Neural progenitor cell (in vitro differentiated cells): Measurements from ENCODE around the gene XPC. TPM values are rescaled to one million over a fixed set of nuclear protein-coding genes. Genes with fewer than 3 reads are reported as not detected.

Experiments
- DNase-seq: peaks from one replicate; pipeline ENCODE4 v3.0.0-alpha.2; 2016; ENCODE audit warnings: low spot score
- H2AFZ ChIP-seq: fragments of 200-600 bp; sonication (generic); replicated peaks from 2 replicates; pipeline ENCODE4 v1.6.1; 2016; ENCODE audit warnings: antibody characterized with exemption
- H3F3A ChIP-seq: fragments of 200-600 bp; sonication (generic); 2 replicates; pipeline ENCODE4 v1.6.1; 2016; ENCODE audit warnings: antibody characterized with exemption, low read depth
- H3K27ac ChIP-seq: fragments of 200-600 bp; sonication (generic); 2 replicates; pipeline ENCODE4 v1.5.1; 2016; ENCODE audit warnings: mild to moderate bottlenecking
- H3K27me3 ChIP-seq: fragments of 200-600 bp; sonication (generic); 2 replicates; pipeline ENCODE4 v1.6.1; 2016; ENCODE audit warnings: mild to moderate bottlenecking, moderate library complexity
- H3K36me3 ChIP-seq: fragments of 200-600 bp; sonication (generic); 2 replicates; pipeline ENCODE4 v1.5.1; 2016
- H3K4me1 ChIP-seq: fragments of 200-600 bp; sonication (generic); 2 replicates; pipeline ENCODE4 v1.6.1; 2016; ENCODE audit warnings: mixed run types
- H3K4me2 ChIP-seq: fragments of 200-600 bp; sonication (generic); 2 replicates; pipeline ENCODE4 v1.6.1; 2016
- H3K4me3 ChIP-seq: fragments of 200-600 bp; sonication (generic); 2 replicates; pipeline ENCODE4 v1.5.1; 2016
- H3K79me2 ChIP-seq: fragments of 200-600 bp; sonication (generic); 2 replicates; pipeline ENCODE4 v1.6.1; 2016; ENCODE audit warnings: low read depth
- H3K9ac ChIP-seq: fragments of 200-600 bp; sonication (generic); 2 replicates; pipeline ENCODE4 v1.6.1; 2016
- H3K9me3 ChIP-seq: fragments of 200-600 bp; sonication (generic); 2 replicates; pipeline ENCODE4 v1.5.1; 2016; ENCODE audit warnings: low read depth
- H4K20me1 ChIP-seq: fragments of 200-600 bp; sonication (generic); 2 replicates; pipeline ENCODE4 v1.6.1; 2016; ENCODE audit warnings: low read depth
- H3K27ac Mint-ChIP-seq: 3 replicates; pipeline ENCODE4 v1.8.0; 2021; ENCODE audit warnings: mixed read lengths
- H3K27me3 Mint-ChIP-seq: 2 replicates; pipeline ENCODE4 v1.8.0; 2022; ENCODE audit warnings: low read depth, mild to moderate bottlenecking, inconsistent platforms, moderate library complexity, mixed read lengths; ENCODE audit not compliant: insufficient read depth
- H3K36me3 Mint-ChIP-seq: 3 replicates; pipeline ENCODE4 v1.8.0; 2021; ENCODE audit warnings: mixed read lengths
- H3K4me1 Mint-ChIP-seq: 3 replicates; pipeline ENCODE4 v1.8.0; 2021; ENCODE audit warnings: mixed read lengths
- H3K4me3 Mint-ChIP-seq: 3 replicates; pipeline ENCODE4 v1.8.0; 2021; ENCODE audit warnings: mild to moderate bottlenecking, moderate library complexity, mixed read lengths
- H3K9me3 Mint-ChIP-seq: 3 replicates; pipeline ENCODE4 v1.8.0; 2020; ENCODE audit warnings: mixed read lengths
- CTCF ChIP-seq: fragments of 200-600 bp; sonication (generic); IDR thresholded peaks from 2 replicates; pipeline ENCODE4 v1.5.1; 2017; ENCODE audit warnings: antibody characterized with exemption, mild to moderate bottlenecking
- EZH2 ChIP-seq: fragments of 200-600 bp; sonication (generic); IDR thresholded peaks from 2 replicates; pipeline ENCODE4 v1.6.1; 2017; ENCODE audit warnings: antibody characterized with exemption, mild to moderate bottlenecking, moderate library complexity
- EZH2phosphoT487 ChIP-seq: fragments of 200-600 bp; sonication (generic); IDR thresholded peaks from 2 replicates; pipeline ENCODE4 v1.6.1; 2017; ENCODE audit warnings: antibody characterized with exemption
- total RNA-seq: library from RNA; depleted of rRNA; stranded (reverse); fragments of >200 nt; gene quantifications from 2 replicates; pipeline ENCODE4 v1.2.3, GENCODE V29; 2015; ENCODE audit warnings: low replicate concordance

Gene XPC
- total RNA-seq, 1 donor from 2014 or later, result 44.1 TPM

- no peak overlapping the region for H3K27ac Mint-ChIP-seq
- H2AFZ ChIP-seq, result no peak overlapping the region
Observed at GRCh38 chr3:14156843-14157561, 21.4 kb downstream of the XPC start.

GRCh38 chr3:14156201-14156600 lies 22.2 kb downstream of the XPC start:
- H3K36me3 Mint-ChIP-seq, result peaks cover 55% of the 10 kb centered on the region
- peaks cover 3% of the 10 kb centered on the region for H3K36me3 ChIP-seq

More at GRCh38 chr3:14156843-14157561, 21.4 kb downstream of the XPC start:
- no peak overlapping the region for H3K9ac ChIP-seq
- peaks cover 10% of the 10 kb centered on the region for H3K36me3 ChIP-seq
- H3K27ac ChIP-seq, result no peak overlapping the region
- DNase-seq, result no peak
- Mint-ChIP-seq H3K27me3 (no peaks in the 10 kb centered on the region), H3K4me3 (no peak overlapping the region), H3K9me3 (peaks cover 12% of the 10 kb centered on the region), H3K4me1 (no peaks in the 10 kb centered on the region), H3K36me3 (peaks cover 63% of the 10 kb centered on the region)
- no peaks in the 10 kb centered on the region for H3K4me1 ChIP-seq
- H3F3A ChIP-seq, result no peaks in the 10 kb centered on the region
- peaks cover 4% of the 10 kb centered on the region for H4K20me1 ChIP-seq
- H3K9me3 ChIP-seq, result no peaks in the 10 kb centered on the region
- H3K4me2 ChIP-seq, result no peak overlapping the region
- no peak for TF ChIP-seq EZH2
- no peak for TF ChIP-seq CTCF
- no peak for TF ChIP-seq EZH2phosphoT487
- peaks cover 7% of the 10 kb centered on the region for H3K79me2 ChIP-seq
- no peaks in the 10 kb centered on the region for H3K27me3 ChIP-seq
- no peak overlapping the region for H3K4me3 ChIP-seq

GRCh38 chr3:14154895-14155440 lies 23.4 kb downstream of the XPC start:
- no peaks in the 10 kb centered on the region for H3K4me1 Mint-ChIP-seq
- Histone ChIP-seq H3K36me3 (no peaks in the 10 kb centered on the region), H3K4me1 (no peaks in the 10 kb centered on the region), H3F3A (no peaks in the 10 kb centered on the region), H3K4me3 (no peak overlapping the region), H3K27me3 (no peaks in the 10 kb centered on the region), H4K20me1 (peaks cover 4% of the 10 kb centered on the region), H3K9me3 (no peaks in the 10 kb centered on the region), H2AFZ (no peak overlapping the region), H3K27ac (no peak overlapping the region), H3K9ac (no peak overlapping the region), H3K79me2 (no peaks in the 10 kb centered on the region), H3K4me2 (no peak overlapping the region)
- no peaks in the 10 kb centered on the region for H3K9me3 Mint-ChIP-seq
- peaks cover 46% of the 10 kb centered on the region for H3K36me3 Mint-ChIP-seq
- no peak overlapping the region for H3K27ac Mint-ChIP-seq
- no peak overlapping the region for H3K4me3 Mint-ChIP-seq
- peaks cover 4% of the 10 kb centered on the region for H3K27me3 Mint-ChIP-seq
- DNase-seq, result no peak
- no peak for TF ChIP-seq EZH2
- no peak for TF ChIP-seq EZH2phosphoT487
- no peak for TF ChIP-seq CTCF

More at GRCh38 chr3:14156201-14156600, 22.2 kb downstream of the XPC start:
- no peak for DNase-seq
- peaks cover 1% of the 10 kb centered on the region for H3K79me2 ChIP-seq
- Mint-ChIP-seq H3K27ac (no peak overlapping the region), H3K4me3 (no peak overlapping the region), H3K4me1 (no peaks in the 10 kb centered on the region), H3K27me3 (no peaks in the 10 kb centered on the region), H3K9me3 (peaks cover 4% of the 10 kb centered on the region)
- no peaks in the 10 kb centered on the region for H3F3A ChIP-seq
- TF ChIP-seq EZH2 (no peak), EZH2phosphoT487 (no peak), CTCF (no peak)
- no peak overlapping the region for H3K27ac ChIP-seq
- H2AFZ ChIP-seq, result no peak overlapping the region
- H3K4me2 ChIP-seq, result no peak overlapping the region
- H3K4me1 ChIP-seq, result no peaks in the 10 kb centered on the region
- H3K4me3 ChIP-seq, result no peak overlapping the region
- H3K9me3 ChIP-seq, result no peaks in the 10 kb centered on the region
- no peaks in the 10 kb centered on the region for H3K27me3 ChIP-seq
- no peak overlapping the region for H3K9ac ChIP-seq
- peaks cover 4% of the 10 kb centered on the region for H4K20me1 ChIP-seq
